Keratinocyte (primary cell): ENCODE measurements around the gene ANAPC16.

Experiments used
- EZH2 ChIP-seq: IDR thresholded peaks from one replicate; pipeline ENCODE4 v1.6.1; 2012; ENCODE audit warnings: inconsistent platforms, mild to moderate bottlenecking, low read length, moderate library complexity
- TF ChIP-seq, protein P1 (sequence below), 3 experiments: IDR thresholded peaks in 1 of 3; conservative IDR thresholded peaks in 1 of 3; optimal IDR thresholded peaks in 1 of 3; 2 replicates in 2 of 3; 3 replicates in 1 of 3; pipeline versions ENCODE3 to v1.5.1; 2011; ENCODE audit warnings: low read length in 3 of 3, mild to moderate bottlenecking in 3 of 3, moderate library complexity in 2 of 3, control low read depth in 1 of 3, inconsistent platforms in 1 of 3; ENCODE audit not compliant: insufficient read depth in 2 of 3; ENCODE audit errors: extremely low read depth in 1 of 3

DNA sequence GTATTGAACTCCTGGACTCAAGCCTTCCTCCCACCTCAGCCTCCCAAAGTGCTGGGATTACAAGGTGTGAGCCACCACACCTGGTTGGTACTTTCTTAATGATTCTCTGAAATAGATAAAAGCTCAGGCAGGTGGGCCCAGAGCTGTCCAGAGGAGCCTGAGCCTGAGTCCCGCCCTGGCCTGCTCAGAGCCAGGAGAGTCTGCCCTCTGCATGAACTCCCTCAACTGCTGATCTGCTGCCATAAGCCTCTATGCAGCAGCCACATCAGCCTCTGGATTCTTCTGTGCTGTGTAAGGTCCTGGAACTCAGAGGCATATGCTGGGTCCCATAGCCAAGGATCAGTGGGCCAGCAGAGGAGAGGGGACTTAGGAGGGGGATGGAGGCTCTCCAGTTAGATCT is 34.9 kb downstream of the ANAPC16 start:
- TF ChIP-seq, protein P1, sequence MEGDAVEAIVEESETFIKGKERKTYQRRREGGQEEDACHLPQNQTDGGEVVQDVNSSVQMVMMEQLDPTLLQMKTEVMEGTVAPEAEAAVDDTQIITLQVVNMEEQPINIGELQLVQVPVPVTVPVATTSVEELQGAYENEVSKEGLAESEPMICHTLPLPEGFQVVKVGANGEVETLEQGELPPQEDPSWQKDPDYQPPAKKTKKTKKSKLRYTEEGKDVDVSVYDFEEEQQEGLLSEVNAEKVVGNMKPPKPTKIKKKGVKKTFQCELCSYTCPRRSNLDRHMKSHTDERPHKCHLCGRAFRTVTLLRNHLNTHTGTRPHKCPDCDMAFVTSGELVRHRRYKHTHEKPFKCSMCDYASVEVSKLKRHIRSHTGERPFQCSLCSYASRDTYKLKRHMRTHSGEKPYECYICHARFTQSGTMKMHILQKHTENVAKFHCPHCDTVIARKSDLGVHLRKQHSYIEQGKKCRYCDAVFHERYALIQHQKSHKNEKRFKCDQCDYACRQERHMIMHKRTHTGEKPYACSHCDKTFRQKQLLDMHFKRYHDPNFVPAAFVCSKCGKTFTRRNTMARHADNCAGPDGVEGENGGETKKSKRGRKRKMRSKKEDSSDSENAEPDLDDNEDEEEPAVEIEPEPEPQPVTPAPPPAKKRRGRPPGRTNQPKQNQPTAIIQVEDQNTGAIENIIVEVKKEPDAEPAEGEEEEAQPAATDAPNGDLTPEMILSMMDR (optimal IDR thresholded peaks at IDR 0.05 in 1 of 3, IDR thresholded peaks at IDR 0.05 in 1 of 3, conservative IDR thresholded peaks at IDR 0.05 in 1 of 3; ENCODE audit: extremely low read depth in 1 of 3, insufficient read depth in 2 of 3, low read length in 3 of 3), result no peak
- no peak for TF ChIP-seq EZH2
